ENCODE measurements around the gene GLRA3. TPM values are rescaled to one million over a fixed set of nuclear protein-coding genes. Genes with fewer than 3 reads are reported as not detected.

GLRA3 gene
- total RNA-seq, 1 donor from 2014 or later = not detected

DNA sequence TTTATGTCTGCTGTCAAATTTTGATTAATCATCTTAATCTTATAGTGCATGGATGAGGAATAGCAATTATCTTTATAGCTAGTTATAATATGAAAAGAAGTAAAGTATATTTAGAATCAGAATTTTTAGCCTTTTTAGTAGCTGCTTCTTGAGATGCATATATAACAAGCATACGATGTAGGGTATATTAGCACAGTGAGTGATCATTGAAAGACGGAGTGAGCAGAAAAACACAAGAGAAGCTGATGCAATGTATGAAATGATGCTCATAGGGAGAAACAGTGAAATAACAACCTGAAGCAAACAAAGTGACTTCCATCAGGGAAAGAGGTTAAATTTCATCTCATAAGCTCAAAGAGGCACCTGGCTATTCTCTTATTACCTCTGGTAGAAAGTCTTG, 77.0 kb downstream of the GLRA3 start:
- no peak for DNase-seq (ENCODE audit: extremely low spot score, unreplicated experiment)
- no peaks in the 10 kb centered on the region for H3K9me3 Mint-ChIP-seq (ENCODE audit: unreplicated experiment)
- peaks cover 62% of the 10 kb centered on the region for H3K27me3 Mint-ChIP-seq (ENCODE audit: unreplicated experiment)
- no peak overlapping the region for H3K4me3 Mint-ChIP-seq (ENCODE audit: unreplicated experiment)
- H3K27ac Mint-ChIP-seq (ENCODE audit: unreplicated experiment) = no peak overlapping the region
- no peaks in the 10 kb centered on the region for H3K4me1 Mint-ChIP-seq (ENCODE audit: unreplicated experiment)
- H3K36me3 Mint-ChIP-seq (ENCODE audit: unreplicated experiment) = no peaks in the 10 kb centered on the region
- TF ChIP-seq, protein P1, sequence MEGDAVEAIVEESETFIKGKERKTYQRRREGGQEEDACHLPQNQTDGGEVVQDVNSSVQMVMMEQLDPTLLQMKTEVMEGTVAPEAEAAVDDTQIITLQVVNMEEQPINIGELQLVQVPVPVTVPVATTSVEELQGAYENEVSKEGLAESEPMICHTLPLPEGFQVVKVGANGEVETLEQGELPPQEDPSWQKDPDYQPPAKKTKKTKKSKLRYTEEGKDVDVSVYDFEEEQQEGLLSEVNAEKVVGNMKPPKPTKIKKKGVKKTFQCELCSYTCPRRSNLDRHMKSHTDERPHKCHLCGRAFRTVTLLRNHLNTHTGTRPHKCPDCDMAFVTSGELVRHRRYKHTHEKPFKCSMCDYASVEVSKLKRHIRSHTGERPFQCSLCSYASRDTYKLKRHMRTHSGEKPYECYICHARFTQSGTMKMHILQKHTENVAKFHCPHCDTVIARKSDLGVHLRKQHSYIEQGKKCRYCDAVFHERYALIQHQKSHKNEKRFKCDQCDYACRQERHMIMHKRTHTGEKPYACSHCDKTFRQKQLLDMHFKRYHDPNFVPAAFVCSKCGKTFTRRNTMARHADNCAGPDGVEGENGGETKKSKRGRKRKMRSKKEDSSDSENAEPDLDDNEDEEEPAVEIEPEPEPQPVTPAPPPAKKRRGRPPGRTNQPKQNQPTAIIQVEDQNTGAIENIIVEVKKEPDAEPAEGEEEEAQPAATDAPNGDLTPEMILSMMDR (IDR thresholded peaks at IDR 0.05) = no peak

DNA sequence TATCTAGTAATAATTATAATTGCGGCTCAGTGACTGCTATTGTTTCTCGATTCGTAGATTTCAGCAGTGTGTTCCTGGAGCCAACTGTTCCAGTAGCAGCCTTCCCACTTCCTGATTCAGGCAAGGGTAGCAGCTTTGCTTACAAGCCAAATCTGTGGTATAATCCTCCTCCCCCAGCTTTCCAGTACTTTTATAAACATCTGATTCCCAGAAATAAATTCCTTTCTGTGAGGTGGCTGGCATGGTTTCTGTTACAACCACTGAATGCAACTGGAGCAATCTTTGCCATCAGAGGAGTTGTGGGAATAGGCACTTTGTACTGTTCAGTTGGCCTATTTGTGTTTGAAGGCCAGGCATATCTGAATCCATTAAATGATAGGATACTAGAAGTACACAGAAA, 80.0 kb downstream of the GLRA3 start:
- Mint-ChIP-seq H3K9me3 (ENCODE audit: unreplicated experiment) (peaks cover 20% of the 10 kb centered on the region), H3K36me3 (ENCODE audit: unreplicated experiment) (no peaks in the 10 kb centered on the region), H3K27me3 (ENCODE audit: unreplicated experiment) (peaks cover 49% of the 10 kb centered on the region), H3K4me3 (ENCODE audit: unreplicated experiment) (no peak overlapping the region), H3K4me1 (ENCODE audit: unreplicated experiment) (no peaks in the 10 kb centered on the region), H3K27ac (ENCODE audit: unreplicated experiment) (no peak overlapping the region)
- TF ChIP-seq, protein P1 (IDR thresholded peaks at IDR 0.05) = no peak
- no peak for DNase-seq (ENCODE audit: extremely low spot score, unreplicated experiment)

DNA sequence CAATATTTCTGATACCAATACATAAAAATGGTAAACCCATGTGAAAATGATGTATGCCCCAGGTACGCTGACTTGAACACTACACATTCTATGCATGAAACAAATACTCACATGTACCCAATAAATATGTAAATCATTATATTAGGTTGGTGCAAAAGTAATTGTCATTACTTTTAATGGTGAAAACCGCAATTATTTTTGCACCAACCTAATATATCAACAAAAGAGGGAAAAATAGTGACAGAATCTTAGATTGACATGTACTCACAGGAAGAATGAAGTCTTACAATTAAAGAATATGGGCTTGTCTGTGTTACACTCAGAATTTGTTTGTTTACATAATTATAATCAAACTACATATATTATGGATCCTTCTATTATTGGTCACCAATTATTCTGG, 82.3 kb downstream of the GLRA3 start:
- H3K27ac Mint-ChIP-seq (ENCODE audit: unreplicated experiment) = no peak overlapping the region

DNA sequence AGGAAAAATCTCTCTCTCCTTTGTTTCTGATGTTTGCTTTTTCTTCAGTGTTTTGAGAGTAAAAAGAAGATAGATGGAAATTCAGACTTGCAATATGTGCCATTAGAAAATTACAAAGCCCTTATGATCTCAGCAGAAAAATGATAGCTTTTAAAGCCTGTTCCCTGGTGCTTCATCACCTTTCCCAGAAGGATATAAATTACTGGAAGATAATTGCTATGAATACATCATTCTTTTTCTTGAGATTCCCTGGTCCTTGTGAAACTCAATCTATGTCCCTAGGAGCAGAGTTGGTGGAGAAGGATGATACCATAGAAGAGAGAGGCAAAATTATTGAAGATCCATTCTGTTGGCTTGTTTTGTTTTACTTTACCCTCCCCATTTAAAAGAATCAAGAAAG, 86.5 kb downstream of the GLRA3 start:
- no peak for DNase-seq (ENCODE audit: extremely low spot score, unreplicated experiment)
- Mint-ChIP-seq H3K4me3 (ENCODE audit: unreplicated experiment) (no peak overlapping the region), H3K4me1 (ENCODE audit: unreplicated experiment) (no peaks in the 10 kb centered on the region), H3K27ac (ENCODE audit: unreplicated experiment) (no peak overlapping the region), H3K9me3 (ENCODE audit: unreplicated experiment) (peaks cover 23% of the 10 kb centered on the region), H3K36me3 (ENCODE audit: unreplicated experiment) (no peaks in the 10 kb centered on the region), H3K27me3 (ENCODE audit: unreplicated experiment) (peaks cover 23% of the 10 kb centered on the region)
- TF ChIP-seq, protein P1 (IDR thresholded peaks at IDR 0.05) = no peak

More for the DNA sequence above, 82.3 kb downstream of the GLRA3 start:
- peaks cover 36% of the 10 kb centered on the region for H3K27me3 Mint-ChIP-seq (ENCODE audit: unreplicated experiment)
- no peaks in the 10 kb centered on the region for H3K4me1 Mint-ChIP-seq (ENCODE audit: unreplicated experiment)
- H3K36me3 Mint-ChIP-seq (ENCODE audit: unreplicated experiment) = no peaks in the 10 kb centered on the region
- H3K9me3 Mint-ChIP-seq (ENCODE audit: unreplicated experiment) = peaks cover 20% of the 10 kb centered on the region
- no peak overlapping the region for H3K4me3 Mint-ChIP-seq (ENCODE audit: unreplicated experiment)
- TF ChIP-seq, protein P1 (IDR thresholded peaks at IDR 0.05) = no peak
- DNase-seq (ENCODE audit: extremely low spot score, unreplicated experiment) = no peak

DNA sequence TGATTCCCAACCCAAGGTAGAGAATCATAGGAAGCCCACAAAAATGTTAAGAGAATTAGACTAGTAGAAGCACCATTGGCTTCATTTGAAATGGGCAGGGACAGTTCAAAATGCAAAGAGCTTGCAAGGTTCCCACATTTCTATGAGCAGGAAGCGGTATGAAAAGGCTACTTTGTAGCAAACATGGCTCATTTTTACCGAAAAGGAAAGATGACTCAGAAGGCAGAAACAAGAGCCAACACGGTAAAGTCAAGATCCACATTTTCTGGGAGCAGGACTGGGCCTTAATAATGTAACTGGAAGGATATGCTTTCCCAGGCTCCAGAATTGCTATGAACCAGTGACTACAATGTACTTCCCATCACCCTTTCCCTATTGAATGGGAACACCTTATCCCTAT, 89.5 kb downstream of the GLRA3 start:
- no peaks in the 10 kb centered on the region for H3K36me3 Mint-ChIP-seq (ENCODE audit: unreplicated experiment)
- TF ChIP-seq, protein P1 (IDR thresholded peaks at IDR 0.05) = no peak
- H3K27me3 Mint-ChIP-seq (ENCODE audit: unreplicated experiment) = peaks cover 33% of the 10 kb centered on the region
- no peaks in the 10 kb centered on the region for H3K4me1 Mint-ChIP-seq (ENCODE audit: unreplicated experiment)
- H3K4me3 Mint-ChIP-seq (ENCODE audit: unreplicated experiment) = no peak overlapping the region
- H3K9me3 Mint-ChIP-seq (ENCODE audit: unreplicated experiment) = peaks cover 5% of the 10 kb centered on the region
- no peak overlapping the region for H3K27ac Mint-ChIP-seq (ENCODE audit: unreplicated experiment)
- no peak for DNase-seq (ENCODE audit: extremely low spot score, unreplicated experiment)

Data from osteocyte (in vitro differentiated cells).